Nephron progenitor cell (in vitro differentiated cells): Measurements from ENCODE around the gene NFATC2.

ENCODE experiments used
- DNase-seq: peaks from one replicate; pipeline ENCODE4 v3.0.0; 2021
- H3K27ac Mint-ChIP-seq: 2 replicates; pipeline ENCODE4 v1.8.0; 2021; ENCODE audit warnings: mild to moderate bottlenecking, moderate library complexity, mixed read lengths
- H3K27me3 Mint-ChIP-seq: 2 replicates; pipeline ENCODE4 v1.8.0; 2021; ENCODE audit warnings: mild to moderate bottlenecking, low read depth, mixed read lengths; ENCODE audit not compliant: poor library complexity
- H3K36me3 Mint-ChIP-seq: 2 replicates; pipeline ENCODE4 v1.8.0; 2021; ENCODE audit warnings: low read depth, mixed read lengths
- H3K4me1 Mint-ChIP-seq: 2 replicates; pipeline ENCODE4 v1.8.0; 2021; ENCODE audit warnings: mixed read lengths
- H3K4me3 Mint-ChIP-seq: 2 replicates; pipeline ENCODE4 v1.8.0; 2021; ENCODE audit warnings: mild to moderate bottlenecking, moderate library complexity, mixed read lengths
- H3K9me3 Mint-ChIP-seq: 2 replicates; pipeline ENCODE4 v1.8.0; 2021; ENCODE audit warnings: mild to moderate bottlenecking, moderate library complexity, mixed read lengths
- TF ChIP-seq, protein P1 (sequence below): fragments of 200-600 bp; sonication (generic); IDR thresholded peaks from 2 replicates; pipeline ENCODE4 v1.5.0; 2021; ENCODE audit warnings: antibody characterized with exemption

NFATC2 gene

GRCh38 chr20:51365670-51366069, 176.8 kb downstream of the NFATC2 start:
- Mint-ChIP-seq H3K27me3 (peaks cover 17% of the 10 kb centered on the region), H3K4me1 (no peaks in the 10 kb centered on the region), H3K36me3 (peaks cover 8% of the 10 kb centered on the region), H3K27ac (no peak overlapping the region), H3K4me3 (no peak overlapping the region), H3K9me3 (peaks cover 25% of the 10 kb centered on the region)
- TF ChIP-seq, protein P1, sequence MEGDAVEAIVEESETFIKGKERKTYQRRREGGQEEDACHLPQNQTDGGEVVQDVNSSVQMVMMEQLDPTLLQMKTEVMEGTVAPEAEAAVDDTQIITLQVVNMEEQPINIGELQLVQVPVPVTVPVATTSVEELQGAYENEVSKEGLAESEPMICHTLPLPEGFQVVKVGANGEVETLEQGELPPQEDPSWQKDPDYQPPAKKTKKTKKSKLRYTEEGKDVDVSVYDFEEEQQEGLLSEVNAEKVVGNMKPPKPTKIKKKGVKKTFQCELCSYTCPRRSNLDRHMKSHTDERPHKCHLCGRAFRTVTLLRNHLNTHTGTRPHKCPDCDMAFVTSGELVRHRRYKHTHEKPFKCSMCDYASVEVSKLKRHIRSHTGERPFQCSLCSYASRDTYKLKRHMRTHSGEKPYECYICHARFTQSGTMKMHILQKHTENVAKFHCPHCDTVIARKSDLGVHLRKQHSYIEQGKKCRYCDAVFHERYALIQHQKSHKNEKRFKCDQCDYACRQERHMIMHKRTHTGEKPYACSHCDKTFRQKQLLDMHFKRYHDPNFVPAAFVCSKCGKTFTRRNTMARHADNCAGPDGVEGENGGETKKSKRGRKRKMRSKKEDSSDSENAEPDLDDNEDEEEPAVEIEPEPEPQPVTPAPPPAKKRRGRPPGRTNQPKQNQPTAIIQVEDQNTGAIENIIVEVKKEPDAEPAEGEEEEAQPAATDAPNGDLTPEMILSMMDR = no peak
- no peak for DNase-seq

- H3K4me3 Mint-ChIP-seq = no peak overlapping the region
- H3K9me3 Mint-ChIP-seq = peaks cover 25% of the 10 kb centered on the region
- DNase-seq = no peak
- peaks cover 23% of the 10 kb centered on the region for H3K27me3 Mint-ChIP-seq
- TF ChIP-seq, protein P1 = no peak
- no peak overlapping the region for H3K27ac Mint-ChIP-seq
- no peaks in the 10 kb centered on the region for H3K4me1 Mint-ChIP-seq
- H3K36me3 Mint-ChIP-seq = peaks cover 8% of the 10 kb centered on the region
Measured at GRCh38 chr20:51363813-51364212, 178.7 kb downstream of the NFATC2 start.

DNA sequence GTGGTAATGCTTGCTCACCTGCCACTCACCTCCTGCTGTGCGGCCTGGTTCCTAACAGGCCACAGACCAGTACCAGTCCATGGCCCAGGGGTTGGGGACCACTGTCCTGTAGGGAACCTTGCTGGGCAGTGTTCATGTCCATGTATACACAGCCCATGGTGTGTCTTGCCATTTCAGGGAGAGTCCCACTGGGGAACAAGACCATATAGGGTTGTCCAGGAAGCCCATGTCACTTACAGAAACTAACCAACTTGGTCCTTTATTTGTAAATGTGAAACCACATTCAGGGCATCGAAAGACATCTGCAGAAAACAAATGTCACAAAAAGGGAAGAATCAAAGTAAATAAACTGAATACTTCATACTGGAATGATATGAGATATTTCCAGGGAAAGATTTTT, 179.1 kb downstream of the NFATC2 start:
- H3K36me3 Mint-ChIP-seq = peaks cover 8% of the 10 kb centered on the region
- H3K27ac Mint-ChIP-seq = no peak overlapping the region
- H3K4me1 Mint-ChIP-seq = no peaks in the 10 kb centered on the region
- no peak overlapping the region for H3K4me3 Mint-ChIP-seq
- peaks cover 25% of the 10 kb centered on the region for H3K27me3 Mint-ChIP-seq
- TF ChIP-seq, protein P1 = no peak
- no peak for DNase-seq
- H3K9me3 Mint-ChIP-seq = peaks cover 25% of the 10 kb centered on the region

- peaks cover 26% of the 10 kb centered on the region for H3K27me3 Mint-ChIP-seq
- TF ChIP-seq, protein P1 = no peak
- no peaks in the 10 kb centered on the region for H3K4me1 Mint-ChIP-seq
Measured at GRCh38 chr20:51362254-51362653, 180.3 kb downstream of the NFATC2 start.

GRCh38 chr20:51361258-51361657, 181.3 kb downstream of the NFATC2 start:
- Mint-ChIP-seq H3K4me1 (no peaks in the 10 kb centered on the region), H3K36me3 (peaks cover 8% of the 10 kb centered on the region), H3K4me3 (no peak overlapping the region), H3K27me3 (peaks cover 24% of the 10 kb centered on the region), H3K9me3 (peaks cover 25% of the 10 kb centered on the region), H3K27ac (no peak overlapping the region)
- TF ChIP-seq, protein P1 = no peak
- DNase-seq = no peak

More at GRCh38 chr20:51362254-51362653, 180.3 kb downstream of the NFATC2 start:
- no peak for DNase-seq
- Mint-ChIP-seq H3K27ac (no peak overlapping the region), H3K9me3 (peaks cover 25% of the 10 kb centered on the region), H3K36me3 (peaks cover 8% of the 10 kb centered on the region), H3K4me3 (no peak overlapping the region)

DNA sequence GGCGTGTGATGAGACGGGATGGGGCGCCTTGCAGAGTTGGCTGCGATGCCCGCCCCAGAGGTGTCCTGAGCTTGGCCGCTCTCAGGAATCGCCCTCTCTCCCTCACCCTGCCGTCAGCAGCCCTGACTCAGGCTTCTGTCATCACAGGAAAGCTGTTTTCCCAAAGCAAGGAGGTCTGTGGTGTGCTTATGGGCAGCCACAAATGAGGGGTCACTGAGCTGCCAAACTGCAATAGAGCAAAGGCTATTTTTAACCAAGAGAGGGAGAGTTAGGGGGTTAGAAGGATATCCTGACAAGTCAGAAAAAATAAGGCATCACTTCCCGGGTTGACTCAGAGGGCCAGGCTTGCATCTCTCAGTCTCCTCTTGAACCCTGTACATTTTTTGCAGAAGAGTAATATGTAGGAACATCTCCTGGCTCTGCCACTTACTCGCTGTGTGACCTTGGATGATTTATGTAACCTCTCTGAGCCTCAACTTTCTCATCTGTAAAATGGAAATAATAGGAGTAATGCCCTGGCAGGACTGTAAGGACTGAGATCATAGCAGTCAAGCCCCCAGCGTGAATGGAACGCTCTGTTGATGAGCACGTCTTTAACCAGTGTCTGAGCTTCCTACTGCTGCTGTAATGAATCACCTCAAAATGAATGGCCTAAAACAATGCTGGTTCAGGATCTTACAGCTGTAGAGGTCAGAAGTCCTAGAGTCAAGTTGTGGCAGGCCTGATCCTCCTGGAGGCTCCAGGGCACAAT, 181.9 kb downstream of the NFATC2 start:
- no peak for DNase-seq
- TF ChIP-seq, protein P1 = no peak
- H3K4me3 Mint-ChIP-seq = no peak overlapping the region
- peaks cover 8% of the 10 kb centered on the region for H3K36me3 Mint-ChIP-seq
- peaks cover 2% of the 10 kb centered on the region for H3K4me1 Mint-ChIP-seq
- H3K9me3 Mint-ChIP-seq = peaks cover 25% of the 10 kb centered on the region
- H3K27me3 Mint-ChIP-seq = peaks cover 24% of the 10 kb centered on the region
- H3K27ac Mint-ChIP-seq = no peak overlapping the region
